ENCODE data around the gene FOXL2.

Gene FOXL2

GRCh38 chr3:138938056-138938876 lies 8.7 kb downstream of the FOXL2 start:
- TF ChIP-seq, protein P1, sequence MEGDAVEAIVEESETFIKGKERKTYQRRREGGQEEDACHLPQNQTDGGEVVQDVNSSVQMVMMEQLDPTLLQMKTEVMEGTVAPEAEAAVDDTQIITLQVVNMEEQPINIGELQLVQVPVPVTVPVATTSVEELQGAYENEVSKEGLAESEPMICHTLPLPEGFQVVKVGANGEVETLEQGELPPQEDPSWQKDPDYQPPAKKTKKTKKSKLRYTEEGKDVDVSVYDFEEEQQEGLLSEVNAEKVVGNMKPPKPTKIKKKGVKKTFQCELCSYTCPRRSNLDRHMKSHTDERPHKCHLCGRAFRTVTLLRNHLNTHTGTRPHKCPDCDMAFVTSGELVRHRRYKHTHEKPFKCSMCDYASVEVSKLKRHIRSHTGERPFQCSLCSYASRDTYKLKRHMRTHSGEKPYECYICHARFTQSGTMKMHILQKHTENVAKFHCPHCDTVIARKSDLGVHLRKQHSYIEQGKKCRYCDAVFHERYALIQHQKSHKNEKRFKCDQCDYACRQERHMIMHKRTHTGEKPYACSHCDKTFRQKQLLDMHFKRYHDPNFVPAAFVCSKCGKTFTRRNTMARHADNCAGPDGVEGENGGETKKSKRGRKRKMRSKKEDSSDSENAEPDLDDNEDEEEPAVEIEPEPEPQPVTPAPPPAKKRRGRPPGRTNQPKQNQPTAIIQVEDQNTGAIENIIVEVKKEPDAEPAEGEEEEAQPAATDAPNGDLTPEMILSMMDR (IDR thresholded peaks at IDR 0.05; ENCODE audit: insufficient read depth, low read depth, low read length, missing control alignments) = no peak
- DNase-seq (ENCODE audit: low read depth) = no peak
- no peak overlapping the region for H3K4me3 ChIP-seq (ENCODE audit: low read depth, low read length)

- TF ChIP-seq, protein P1 (IDR thresholded peaks at IDR 0.05; ENCODE audit: insufficient read depth, low read depth, low read length, missing control alignments) = no peak
- no peak overlapping the region for H3K4me3 ChIP-seq (ENCODE audit: low read depth, low read length)
- no peak for DNase-seq (ENCODE audit: low read depth)
Measured at GRCh38 chr3:138937690-138938055, 9.3 kb downstream of the FOXL2 start.

- no peak overlapping the region for H3K4me3 ChIP-seq (ENCODE audit: low read depth, low read length)
- DNase-seq (ENCODE audit: low read depth) = no peak
- TF ChIP-seq, protein P1 (IDR thresholded peaks at IDR 0.05; ENCODE audit: insufficient read depth, low read depth, low read length, missing control alignments) = no peak
Measured at GRCh38 chr3:138936741-138937689, 9.9 kb downstream of the FOXL2 start.

DNA sequence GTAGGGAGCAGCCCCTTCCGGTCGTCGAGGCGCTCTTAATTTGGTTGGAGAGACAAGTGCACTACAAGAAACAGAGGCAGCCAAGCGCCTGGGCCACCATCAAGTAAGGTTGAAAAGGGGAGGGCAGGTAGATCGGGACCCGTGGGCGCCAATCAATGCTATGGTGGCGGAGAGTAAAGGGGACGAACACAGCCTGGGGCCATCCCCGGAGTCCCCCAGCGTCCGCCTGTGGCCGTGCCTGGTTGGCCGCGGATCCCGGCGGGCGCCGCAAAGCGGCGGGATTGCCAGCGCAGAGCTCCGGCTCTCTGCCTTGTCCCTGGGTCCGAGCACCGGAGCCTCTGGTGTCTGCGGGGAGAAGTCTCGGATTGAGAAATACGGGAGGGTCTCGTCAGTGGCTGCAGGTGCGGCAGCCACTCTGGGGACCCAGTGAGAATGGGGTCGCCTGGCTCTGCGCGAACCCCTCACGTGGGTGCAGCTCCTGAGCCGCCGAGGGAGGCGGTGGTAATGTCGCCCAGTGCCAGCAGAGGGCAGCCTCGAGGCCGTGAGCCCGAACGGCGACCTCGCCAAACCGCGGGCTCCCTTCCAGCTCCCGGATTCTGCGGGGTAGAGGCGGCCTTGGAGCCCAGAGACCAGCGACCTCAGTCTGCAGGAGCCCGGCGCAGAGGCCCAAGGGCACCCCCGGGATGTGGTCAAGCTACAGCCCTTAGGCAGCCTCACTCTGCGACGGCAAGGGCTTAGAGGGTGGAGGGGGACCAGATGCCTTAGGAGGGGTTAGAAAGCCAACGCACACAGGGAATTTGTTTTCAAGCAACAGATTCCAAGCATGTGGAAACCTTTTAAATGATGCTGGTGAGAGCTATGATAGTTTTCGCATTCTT lies 10.8 kb downstream of the FOXL2 start:
- TF ChIP-seq, protein P1 (IDR thresholded peaks at IDR 0.05; ENCODE audit: insufficient read depth, low read depth, low read length, missing control alignments) = peak; percentile 90
- DNase-seq (ENCODE audit: low read depth) = peak; percentile 44

GRCh38 chr3:138935505-138935862 lies 11.5 kb downstream of the FOXL2 start:
- no peak overlapping the region for H3K4me3 ChIP-seq (ENCODE audit: low read depth, low read length)
- no peak for DNase-seq (ENCODE audit: low read depth)
- TF ChIP-seq, protein P1 (IDR thresholded peaks at IDR 0.05; ENCODE audit: insufficient read depth, low read depth, low read length, missing control alignments) = no peak

More for the DNA sequence above, 10.8 kb downstream of the FOXL2 start:
- no peak overlapping the region for H3K4me3 ChIP-seq (ENCODE audit: low read depth, low read length)

DNA sequence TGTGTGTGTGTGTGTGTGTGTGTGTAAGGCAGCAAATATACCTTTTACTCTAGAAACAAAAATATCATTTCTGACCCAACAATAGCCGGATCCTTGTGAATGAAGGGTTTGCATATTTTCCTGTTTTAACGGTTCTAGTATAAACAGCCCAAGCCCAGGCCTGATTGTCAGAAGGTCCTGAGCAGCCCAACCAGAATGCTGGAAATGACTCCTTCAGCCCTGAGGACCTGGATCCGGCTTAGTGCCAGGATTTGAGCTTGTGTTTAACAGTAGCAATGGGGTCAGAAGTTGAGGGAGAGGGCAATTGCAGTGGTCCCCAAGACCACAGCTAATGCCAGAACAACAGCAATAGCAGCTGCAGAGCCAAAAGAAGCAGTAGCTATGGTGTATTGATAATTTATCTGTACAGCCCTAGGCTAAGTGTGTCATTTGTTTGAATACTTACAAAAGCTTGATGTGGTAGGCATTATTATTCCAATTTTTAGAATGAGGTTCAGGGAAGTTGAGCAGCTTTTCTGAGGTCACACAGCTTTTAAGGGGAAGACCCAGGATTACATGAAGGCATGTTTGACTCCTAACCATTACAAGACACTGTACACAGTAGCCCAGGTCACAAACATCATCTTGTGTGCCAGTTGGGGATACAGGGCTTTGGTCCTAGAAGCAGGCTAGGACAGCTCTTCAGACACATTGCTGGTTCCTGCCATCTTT lies 12.8 kb downstream of the FOXL2 start:
- no peak overlapping the region for H3K4me3 ChIP-seq (ENCODE audit: low read depth, low read length)
- no peak for DNase-seq (ENCODE audit: low read depth)
- TF ChIP-seq, protein P1 (IDR thresholded peaks at IDR 0.05; ENCODE audit: insufficient read depth, low read depth, low read length, missing control alignments) = no peak

Measured in GM12865 (cell line).